OCI-M2 (cell line): ENCODE data around the gene AGRN.
"Not testable (repeated sequence)": the region's sequence is repeated elsewhere in the genome, so short reads cannot be mapped to it uniquely, and the experiment has no call there.

ENCODE experiments used
- DNase-seq: peaks from one replicate; lab custom pipeline; 2025; ENCODE audit not compliant: unreplicated experiment; lab: John Stamatoyannopoulos, UW

AGRN gene

DNA sequence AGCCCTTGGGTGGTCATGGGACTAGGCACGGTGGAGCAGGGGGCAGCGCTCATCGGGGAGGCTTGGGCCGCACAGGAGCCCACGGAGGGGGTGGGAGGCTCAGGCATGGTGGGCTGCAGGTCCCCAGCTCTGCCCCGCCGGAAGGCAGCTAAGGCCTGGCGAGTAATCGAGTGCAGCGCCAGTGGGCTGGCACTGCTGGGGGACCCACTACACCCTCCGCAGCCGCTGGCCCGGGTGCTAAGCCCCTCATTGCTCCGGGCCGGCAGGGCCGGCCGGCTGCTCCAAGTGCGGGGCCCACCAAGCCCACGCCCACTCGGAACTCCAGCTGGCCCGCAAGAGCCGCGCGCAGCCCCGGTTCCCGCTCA lies 1.6 kb upstream of the AGRN start:
- not testable (repeated sequence) for DNase-seq

DNA sequence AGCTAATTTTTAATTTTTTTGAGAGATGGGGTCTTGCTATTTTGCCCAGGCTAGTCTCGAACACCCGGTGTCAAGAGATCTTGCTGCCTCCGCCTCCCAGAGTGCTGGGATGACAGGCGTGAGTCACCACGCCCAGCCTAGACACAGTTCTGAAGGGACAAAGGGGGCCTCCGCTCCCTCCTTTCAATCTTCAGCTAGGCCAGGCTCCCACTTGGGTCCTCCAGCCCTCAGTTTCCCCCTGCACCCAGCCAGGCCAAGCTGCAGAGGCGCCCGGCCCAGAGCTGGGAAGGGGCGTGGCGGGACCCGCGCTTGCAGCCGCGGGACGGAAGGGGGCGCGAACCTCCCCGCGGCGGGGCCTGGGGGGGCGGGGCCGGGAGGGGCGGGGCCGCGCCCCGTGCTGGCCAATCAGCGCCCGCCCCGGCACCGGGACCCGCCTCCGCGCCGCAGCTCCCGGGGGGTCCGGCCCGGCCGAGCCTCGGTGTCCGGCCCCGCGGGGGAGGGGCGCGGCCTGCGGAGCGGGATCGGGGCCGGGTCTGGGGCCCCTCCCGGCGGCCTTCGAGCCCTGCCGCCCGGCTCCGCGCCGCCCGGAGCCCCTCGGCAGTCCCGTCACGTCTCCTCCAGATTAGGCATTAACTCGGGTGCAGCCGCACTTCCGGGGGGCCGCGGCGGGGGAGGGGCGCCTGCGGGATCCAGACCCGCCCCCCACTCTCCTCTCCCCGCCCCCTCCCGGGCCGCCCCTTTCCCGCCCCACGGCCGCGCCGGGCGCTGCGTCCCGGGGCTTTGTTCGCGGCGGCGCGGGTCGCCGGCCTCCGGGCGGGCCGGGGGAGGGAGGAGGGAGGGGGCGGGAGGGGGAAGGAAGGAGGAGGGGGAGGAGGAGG lies 559 bp upstream of the AGRN start:
- no peak for DNase-seq

GRCh38 chr1:1020415-1021009 lies 592 bp downstream of the AGRN start:
- no peak for DNase-seq

- no peak for DNase-seq
Measured at GRCh38 chr1:1021010-1021919, 1.3 kb downstream of the AGRN start.

- no peak for DNase-seq
Measured at GRCh38 chr1:1021920-1022259, 2.0 kb downstream of the AGRN start.

DNA sequence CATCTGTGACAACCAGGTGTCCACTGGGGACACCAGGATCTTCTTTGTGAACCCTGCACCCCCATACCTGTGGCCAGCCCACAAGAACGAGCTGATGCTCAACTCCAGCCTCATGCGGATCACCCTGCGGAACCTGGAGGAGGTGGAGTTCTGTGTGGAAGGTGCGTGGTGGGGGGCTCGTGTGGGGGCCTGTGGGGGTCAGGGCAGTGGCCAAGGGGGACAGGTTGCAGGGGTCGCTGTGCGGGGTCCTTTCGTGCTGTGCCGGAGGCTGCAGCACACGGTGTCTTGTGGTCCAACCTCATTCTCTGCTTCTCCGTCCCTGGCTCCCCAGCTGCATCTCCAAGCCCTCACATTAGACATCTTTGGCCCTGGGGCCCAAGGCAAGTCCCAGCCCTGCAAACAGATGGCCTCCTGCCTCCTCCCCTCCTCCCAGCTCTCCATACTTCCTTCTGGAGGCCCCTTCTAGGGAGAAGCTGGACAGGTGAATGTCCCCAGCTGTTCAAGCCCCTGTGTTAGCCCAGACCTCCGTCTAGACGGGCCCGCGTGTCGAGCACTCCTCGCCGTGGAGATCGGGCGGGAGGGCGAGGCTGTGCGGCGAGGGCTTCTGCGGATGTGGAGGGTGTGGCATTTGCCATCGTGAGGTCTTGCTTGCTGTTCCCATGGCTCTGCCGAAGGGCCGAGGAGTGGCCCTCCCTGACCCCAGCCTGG lies 2.5 kb downstream of the AGRN start:
- DNase-seq, result no peak

- no peak for DNase-seq
Measured at GRCh38 chr1:1023700-1024099, 3.8 kb downstream of the AGRN start.

DNA sequence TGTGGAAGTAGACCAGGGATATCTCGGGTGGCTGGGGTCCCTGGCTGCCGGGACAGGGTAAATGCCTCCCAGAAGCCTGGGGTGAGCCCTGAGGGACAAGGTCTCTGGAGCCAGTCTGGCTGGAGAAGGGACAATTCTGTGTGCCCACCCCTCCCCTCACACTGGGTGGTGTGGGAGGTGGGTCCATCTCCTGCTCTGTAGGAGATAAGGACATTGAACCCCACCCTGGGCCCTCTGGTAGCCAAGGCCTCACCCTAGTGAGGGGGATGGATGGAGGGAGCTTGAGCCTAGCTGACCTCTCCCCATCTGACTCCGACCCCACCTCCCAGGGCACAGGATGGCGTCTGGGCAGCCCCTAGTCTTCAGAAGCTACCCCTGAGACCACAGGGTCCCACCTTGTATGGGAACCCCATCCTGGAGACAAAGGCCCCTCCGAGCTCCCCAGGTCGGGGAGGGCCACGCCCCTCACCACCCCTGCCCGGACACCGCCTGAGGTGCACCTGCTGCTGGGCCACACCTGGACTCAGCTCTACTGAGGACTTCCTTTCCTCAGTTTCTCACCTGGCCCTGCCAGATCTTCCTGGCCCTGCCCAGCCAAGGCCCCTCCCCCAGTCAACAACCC lies 4.3 kb downstream of the AGRN start:
- no peak for DNase-seq

GRCh38 chr1:1024771-1025699 lies 5.1 kb downstream of the AGRN start:
- DNase-seq, result no peak

- no peak for DNase-seq
Measured at GRCh38 chr1:1025730-1026129, 5.8 kb downstream of the AGRN start.

DNA sequence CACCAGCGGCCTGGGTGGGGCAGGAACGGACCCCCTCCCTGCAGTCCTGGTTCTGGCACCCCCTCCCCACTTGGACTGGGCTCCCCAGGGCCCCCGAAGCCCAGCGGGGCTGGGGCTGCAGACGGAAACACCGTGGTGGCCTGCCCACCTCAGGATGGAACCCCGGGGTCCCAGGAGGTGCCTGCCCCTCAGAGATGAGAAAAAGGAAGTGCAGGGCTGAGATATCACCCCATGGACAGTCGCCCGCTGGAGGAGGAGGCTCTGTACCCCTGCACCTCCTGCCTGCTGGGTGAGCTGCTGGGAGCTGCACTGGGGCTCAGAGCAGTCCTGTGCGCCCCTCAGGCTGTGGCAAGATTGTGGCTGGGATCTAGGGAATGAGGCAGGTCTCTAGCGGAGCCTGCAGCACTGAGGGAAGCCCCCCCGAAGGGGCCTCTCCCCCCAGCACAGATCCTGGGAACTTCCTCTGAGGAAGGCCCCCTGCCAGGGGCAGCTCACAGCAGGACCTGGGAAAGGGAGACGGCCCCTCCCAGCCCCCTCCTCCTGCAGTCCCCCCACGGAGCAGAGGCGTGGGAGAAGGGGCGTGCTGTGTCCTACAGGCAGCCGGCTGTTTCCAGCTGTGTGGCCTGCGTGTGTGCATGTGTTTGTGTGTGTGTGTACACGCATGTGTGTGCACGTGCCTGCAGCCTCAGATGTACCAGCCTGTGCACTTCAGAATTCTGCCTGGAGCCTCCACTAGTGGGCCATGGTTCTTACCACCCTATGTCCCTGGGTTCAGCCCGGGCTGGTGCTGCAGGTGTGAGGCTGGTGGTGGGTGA lies 6.9 kb downstream of the AGRN start:
- DNase-seq, result no peak

DNA sequence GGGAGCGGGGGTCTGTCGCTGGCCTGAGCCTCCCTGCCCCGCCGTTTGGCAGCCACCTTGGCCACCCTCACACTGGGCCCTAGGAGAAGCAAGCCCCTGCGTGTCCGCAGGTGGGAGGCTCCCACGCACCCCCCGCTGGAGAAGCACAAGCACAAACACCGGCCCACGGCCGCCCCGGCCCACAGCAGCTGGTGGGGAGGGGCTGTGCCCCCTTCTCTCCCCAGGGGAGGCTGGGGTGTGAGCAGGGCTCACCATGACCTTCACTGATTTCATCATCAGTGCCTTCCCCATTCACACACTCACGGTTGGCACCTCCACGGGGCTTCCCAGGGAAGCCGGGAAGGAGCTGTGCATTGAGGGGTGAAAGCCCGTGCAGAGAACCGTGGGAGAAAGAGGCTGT lies 7.9 kb downstream of the AGRN start:
- no peak for DNase-seq

DNA sequence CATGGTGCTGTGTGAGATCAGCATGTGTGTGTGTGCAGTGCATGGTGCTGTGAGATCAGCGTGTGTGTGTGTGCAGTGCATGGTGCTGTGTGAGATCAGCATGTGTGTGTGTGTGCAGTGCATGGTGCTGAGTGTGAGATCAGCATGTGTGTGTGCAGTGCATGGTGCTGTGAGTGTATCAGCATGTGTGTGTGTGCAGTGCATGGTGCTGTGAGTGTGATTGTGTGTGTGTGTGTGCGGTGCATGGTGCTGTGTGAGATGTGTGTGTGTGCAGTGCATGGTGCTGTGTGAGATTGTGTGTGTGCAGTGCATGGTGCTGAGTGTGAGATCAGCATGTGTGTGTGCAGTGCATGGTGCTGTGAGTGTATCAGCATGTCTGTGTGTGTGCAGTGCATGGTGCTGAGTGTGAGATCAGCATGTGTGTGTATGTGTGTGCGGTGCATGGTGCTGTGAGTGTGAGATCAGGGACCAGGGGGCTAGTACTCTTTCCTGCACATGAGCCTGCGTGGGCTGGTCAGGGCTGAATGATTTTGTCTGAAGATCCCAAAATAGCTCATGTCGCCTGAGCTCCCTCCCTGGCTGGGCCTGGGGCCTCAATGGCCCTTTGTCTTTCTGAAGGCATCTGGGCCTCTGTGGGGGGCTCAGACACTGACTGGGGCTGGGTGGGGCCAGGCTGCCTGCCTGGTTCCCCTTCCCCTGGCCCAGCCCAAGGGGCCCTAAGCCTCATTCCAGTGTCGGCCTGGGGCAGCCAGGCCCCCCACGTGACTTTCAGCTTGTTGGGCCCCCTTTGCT lies 11.1 kb downstream of the AGRN start:
- not testable (repeated sequence) for DNase-seq

GRCh38 chr1:1031659-1032235 lies 11.8 kb downstream of the AGRN start:
- no peak for DNase-seq

- no peak for DNase-seq
Measured at GRCh38 chr1:1032424-1032823, 12.5 kb downstream of the AGRN start.

- DNase-seq, result no peak
Measured at GRCh38 chr1:1033009-1033587, 13.2 kb downstream of the AGRN start.

GRCh38 chr1:1033731-1034438 lies 14.0 kb downstream of the AGRN start:
- no peak for DNase-seq
